Cardiac fibroblast (primary cell): ENCODE data around the gene TEX14.

Experiments used
- DNase-seq, 2 donors: peaks; one replicate each; pipeline versions ENCODE4 v3.0.0 to v3.0.0-alpha.2; 2010; ENCODE audit warnings: low read depth in 2 of 2
- H3K4me3 ChIP-seq, 2 donors: replicated peaks in 1 of 2; 1 replicate in 1 of 2; 2 replicates in 1 of 2; pipeline ENCODE4 v1.5.1; 2011; ENCODE audit warnings: low read depth in 2 of 2, low read length in 2 of 2, mild to moderate bottlenecking in 2 of 2, moderate library complexity in 1 of 2
- TF ChIP-seq, protein P1 (sequence below): IDR thresholded peaks from one replicate; pipeline ENCODE4 v1.5.1; 2011; ENCODE audit warnings: low read depth, mild to moderate bottlenecking, low read length, inconsistent platforms

TEX14 gene

DNA sequence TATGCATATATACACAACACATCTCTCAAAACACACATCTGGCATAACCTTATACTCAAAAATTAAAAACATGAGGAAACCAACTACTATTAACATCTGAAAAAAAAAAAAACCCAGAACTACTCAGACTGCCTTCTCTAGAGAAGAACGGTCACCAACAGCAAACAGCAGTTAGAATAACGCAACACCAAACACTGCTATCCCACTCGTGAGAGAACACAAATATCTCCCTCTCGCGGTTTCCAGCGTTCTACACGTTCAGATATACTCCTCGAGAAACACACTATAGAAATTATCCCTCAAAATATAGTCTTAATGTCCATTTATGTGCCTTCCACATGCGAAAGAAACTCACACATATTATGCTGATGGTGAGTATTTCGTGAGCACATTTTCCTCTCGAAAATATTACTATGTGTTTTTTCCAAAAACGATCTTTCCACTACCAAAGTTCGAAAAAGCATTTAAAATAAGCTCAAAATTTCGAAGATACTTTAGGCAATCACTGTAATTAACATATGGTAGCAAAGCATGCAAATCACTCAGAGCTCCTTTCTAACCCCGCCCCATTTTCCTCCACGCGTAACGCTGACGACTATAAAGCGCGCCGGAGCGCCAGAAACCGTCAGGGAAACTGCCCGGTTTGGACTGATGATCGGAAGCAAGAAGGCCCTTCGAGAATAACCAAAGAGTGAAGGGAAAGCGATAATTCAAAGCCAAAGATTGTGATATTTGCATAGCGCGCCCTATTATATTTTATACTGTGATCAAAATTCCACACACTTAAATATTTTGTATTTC is 60.1 kb downstream of the TEX14 start:
- H3K4me3 ChIP-seq, result peak overlapping the region; percentile 23 to 32
- DNase-seq, result peak; percentile 99
- TF ChIP-seq, protein P1, sequence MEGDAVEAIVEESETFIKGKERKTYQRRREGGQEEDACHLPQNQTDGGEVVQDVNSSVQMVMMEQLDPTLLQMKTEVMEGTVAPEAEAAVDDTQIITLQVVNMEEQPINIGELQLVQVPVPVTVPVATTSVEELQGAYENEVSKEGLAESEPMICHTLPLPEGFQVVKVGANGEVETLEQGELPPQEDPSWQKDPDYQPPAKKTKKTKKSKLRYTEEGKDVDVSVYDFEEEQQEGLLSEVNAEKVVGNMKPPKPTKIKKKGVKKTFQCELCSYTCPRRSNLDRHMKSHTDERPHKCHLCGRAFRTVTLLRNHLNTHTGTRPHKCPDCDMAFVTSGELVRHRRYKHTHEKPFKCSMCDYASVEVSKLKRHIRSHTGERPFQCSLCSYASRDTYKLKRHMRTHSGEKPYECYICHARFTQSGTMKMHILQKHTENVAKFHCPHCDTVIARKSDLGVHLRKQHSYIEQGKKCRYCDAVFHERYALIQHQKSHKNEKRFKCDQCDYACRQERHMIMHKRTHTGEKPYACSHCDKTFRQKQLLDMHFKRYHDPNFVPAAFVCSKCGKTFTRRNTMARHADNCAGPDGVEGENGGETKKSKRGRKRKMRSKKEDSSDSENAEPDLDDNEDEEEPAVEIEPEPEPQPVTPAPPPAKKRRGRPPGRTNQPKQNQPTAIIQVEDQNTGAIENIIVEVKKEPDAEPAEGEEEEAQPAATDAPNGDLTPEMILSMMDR, result peak; percentile 11

- H3K4me3 ChIP-seq, result no peak overlapping the region
- DNase-seq, result no peak
Measured at GRCh38 chr17:58630883-58631522, 60.8 kb downstream of the TEX14 start.

DNA sequence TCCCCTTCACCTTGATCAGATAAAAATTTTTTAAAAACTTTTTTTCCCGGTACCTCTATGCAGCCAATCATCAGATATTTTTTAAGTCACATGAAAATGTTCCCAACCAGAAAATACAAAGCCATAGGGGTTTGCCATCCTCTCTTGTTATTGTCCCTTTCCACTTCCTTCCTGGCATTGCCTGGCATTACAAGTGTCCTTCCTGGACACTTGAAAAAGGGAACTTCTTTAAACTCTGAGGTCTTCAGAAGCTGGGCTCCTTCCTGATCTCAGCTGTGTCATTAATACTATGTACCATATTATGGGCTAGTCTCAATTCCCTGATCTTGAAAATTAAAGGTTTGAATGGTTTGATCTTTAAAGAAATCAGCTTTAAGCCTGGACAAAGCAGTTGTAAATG is 64.9 kb downstream of the TEX14 start:
- H3K4me3 ChIP-seq, result no peak overlapping the region
- DNase-seq, result no peak
- TF ChIP-seq, protein P1, result no peak

More at GRCh38 chr17:58630883-58631522, 60.8 kb downstream of the TEX14 start:
- TF ChIP-seq, protein P1, result no peak

GRCh38 chr17:58624751-58625150 is 67.1 kb downstream of the TEX14 start:
- DNase-seq, result no peak
- TF ChIP-seq, protein P1, result no peak
- H3K4me3 ChIP-seq, result no peak overlapping the region

DNA sequence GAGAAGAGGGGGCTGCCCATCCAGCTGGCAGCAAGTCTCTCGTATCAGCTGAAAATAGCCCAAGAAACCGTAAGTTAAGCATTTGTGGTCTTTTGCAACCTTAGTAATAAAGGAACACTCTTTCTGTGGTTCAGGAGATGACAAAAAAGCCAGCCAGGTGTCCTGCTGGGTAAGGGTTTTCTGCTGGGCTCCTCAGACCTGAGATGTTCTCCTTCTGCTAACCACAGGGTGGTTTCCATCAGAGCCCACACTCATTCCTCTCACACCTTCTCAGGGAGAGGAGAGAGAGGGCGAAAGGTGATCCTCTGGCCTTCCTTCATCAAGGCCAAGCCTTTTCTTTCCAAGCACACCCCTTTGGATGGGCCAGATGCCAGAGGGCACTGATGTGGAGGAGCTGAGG is 70.7 kb downstream of the TEX14 start:
- TF ChIP-seq, protein P1, result no peak
- no peak overlapping the region for H3K4me3 ChIP-seq
- DNase-seq, result no peak

- TF ChIP-seq, protein P1, result no peak
- H3K4me3 ChIP-seq, result no peak overlapping the region
- no peak for DNase-seq
Measured at GRCh38 chr17:58618336-58618735, 73.5 kb downstream of the TEX14 start.
